HG03039 (cell line): Measurements from ENCODE around the gene GPRIN2.
"Not testable (repeated sequence)": the region's sequence is repeated elsewhere in the genome, so short reads cannot be mapped to it uniquely, and the experiment has no call there.

Source experiments
- ATAC-seq: cut with Tn5 transposase; IDR thresholded peaks from one replicate; pipeline ENCODE4 v1.9.1; 2021; ENCODE audit warnings: mild to moderate bottlenecking, moderate library complexity; ENCODE audit not compliant: unreplicated experiment

Gene GPRIN2

DNA sequence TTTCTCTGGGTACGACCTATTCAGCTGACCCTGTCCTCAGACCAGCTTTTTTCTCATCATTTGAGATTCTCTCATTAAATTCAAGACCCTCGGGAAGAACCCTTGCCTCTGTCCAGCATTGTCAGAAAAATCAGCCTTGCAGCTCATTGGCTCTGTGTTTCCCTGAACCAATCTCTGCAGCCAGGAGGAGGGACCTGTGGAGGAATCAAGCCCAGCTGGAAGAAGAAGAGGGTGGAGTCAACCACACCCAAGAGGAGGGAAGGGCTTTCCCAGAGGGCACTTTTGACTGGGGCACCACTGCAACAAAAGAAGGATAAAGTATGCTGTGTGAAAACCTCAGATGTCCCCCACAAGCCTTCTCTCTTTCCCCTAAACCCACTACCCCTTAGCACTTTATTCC, 14.2 kb upstream of the GPRIN2 start:
- not testable (repeated sequence) for ATAC-seq

DNA sequence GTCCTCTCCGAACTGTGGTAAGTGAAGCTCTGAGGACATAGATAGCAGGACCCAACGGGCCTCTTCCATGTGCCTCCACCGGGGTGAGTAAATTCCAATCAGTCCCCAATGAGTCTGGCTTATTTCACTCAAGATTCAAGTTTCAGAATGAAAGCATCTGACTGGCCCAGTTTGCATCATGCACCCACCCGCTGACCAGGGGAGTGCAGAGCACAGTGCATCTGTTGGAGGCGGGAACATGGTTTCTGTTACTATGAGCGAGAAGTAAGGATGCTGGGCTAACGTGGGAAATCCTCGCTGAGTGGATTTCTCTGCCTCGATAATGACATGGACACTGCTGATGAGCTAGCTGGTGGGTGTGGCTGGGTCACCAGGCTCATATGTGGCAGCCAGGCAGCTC, 10.7 kb upstream of the GPRIN2 start:
- not testable (repeated sequence) for ATAC-seq

DNA sequence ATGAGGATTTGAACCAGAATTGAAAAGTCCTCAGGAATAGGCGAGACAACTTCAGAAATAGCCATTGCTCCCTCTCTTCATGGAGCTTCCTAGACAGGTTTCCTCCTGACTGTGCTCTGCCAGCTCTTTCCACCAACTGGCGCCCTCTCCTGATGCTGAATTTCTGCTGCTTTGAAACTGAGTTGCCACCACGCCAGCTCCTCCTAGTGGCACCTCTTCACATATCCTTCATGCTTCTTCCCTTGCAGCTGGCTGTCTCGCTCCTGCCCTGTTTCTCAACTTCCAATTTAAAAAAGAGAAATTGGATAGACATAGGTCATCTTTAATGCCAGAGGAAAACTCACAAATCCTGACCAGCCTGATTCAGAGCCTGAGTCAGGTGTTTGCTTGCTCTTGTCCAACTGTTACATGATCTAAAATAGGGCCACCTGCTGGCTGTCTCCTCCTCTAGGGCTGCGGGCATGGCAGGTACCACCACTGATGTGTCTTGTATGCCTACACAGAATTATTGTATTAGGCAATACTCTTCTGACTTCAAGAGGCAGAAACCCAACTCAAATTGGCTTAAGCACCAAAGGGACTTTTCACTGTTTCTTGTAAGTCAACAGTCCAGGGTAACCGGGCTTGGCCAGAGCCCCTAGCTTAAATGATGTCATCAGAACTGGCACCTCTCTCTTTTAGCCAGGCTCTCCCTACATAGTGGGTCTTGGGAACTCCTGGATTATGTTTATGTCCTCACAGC, 9.3 kb upstream of the GPRIN2 start:
- ATAC-seq: not testable (repeated sequence)

DNA sequence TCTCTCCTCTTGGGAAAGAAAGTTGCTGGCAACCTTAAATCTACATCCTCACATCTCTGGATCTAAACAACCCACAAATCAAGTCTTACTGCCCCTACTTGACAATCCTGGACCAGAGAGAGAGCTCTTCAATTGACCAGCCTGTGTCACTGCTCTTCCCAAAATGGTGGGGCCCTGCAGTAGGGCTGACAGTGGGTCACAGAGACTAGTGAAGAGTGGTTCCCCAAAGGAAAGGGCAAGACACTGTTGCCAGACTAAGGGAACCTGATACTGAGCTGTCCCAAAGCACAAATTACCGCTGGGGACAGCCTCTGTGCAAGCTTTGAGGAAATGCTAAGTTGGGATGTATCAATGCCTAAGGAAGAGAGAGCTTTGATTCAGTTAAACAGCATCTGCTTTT, 4.5 kb upstream of the GPRIN2 start:
- ATAC-seq: no peak

DNA sequence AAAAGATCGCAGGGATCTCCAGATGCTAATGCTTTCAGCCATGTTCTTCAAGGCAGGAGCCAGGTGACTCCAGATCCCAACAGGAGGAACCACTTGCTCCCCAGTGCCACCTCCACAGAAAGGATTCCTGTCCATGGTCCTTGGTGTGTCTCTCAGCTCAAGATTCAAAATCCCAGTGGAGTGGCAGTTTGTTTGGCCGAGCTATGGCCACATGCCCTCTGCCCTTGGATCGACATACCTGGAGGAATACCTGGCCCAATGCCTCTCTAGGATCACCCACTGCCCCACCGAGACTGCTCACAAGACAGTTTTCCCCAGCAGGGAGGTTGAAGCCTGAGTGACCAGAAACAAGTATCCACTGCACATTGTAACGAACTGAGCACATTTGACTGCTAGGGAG, 3.9 kb upstream of the GPRIN2 start:
- ATAC-seq: no peak

DNA sequence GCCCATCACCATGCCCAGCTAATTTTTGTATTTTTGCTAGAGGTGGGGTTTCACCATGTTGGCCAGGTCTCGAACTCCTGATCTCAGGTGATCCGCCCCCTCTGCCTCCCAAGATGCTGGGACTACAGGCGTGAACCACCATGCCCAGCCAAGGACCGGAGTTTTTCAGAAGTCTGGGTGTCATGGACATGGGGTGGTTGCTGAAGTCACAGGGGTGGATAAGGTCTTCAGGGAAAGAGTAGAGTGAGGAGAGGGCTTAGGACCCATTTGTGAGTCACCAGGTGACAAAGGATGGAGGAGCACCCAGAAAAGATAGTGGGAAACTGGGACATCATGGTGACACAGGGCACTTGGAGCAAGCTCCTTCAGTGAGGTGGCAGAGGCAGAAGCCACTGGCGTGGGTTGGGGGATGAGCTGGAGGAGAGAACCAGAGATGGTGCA, 2.8 kb upstream of the GPRIN2 start:
- no peak for ATAC-seq

DNA sequence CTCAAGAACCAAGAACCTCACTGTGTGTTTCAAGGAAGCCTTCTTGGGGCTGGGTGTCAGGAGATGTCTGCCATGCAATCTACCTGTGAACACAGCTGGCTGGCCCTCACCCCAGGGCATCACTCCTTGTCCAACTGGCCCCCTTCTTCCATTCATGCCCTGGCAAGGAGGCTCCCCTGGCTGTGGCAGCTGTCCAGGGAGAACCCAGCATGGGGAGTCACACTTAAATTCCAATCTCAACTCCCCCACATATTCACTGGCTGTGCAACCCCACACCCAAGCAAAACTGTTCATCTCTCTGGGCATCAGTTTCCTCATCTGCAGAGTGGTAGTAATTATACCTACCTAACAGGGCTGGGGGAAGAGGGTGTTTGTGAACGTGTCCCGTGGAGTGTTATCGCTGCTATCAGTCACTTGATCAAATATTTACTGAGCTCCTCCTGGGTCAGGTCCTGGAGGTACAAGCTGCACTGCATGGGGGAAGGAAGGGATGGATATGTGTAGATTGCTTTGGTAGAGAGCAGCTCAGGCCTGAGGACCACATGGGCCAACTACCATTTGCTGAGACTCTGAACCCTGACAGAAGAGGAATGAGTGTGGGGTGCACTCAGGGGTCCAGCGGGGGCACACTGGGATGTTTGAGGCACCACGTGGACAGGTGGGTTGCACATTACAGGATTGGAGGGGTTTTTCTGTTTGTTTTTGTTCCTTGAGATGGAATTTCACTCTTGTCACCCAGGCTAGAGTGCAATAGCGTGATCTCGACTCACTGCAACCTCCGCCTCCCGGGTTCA, 2.1 kb upstream of the GPRIN2 start:
- no peak for ATAC-seq

DNA sequence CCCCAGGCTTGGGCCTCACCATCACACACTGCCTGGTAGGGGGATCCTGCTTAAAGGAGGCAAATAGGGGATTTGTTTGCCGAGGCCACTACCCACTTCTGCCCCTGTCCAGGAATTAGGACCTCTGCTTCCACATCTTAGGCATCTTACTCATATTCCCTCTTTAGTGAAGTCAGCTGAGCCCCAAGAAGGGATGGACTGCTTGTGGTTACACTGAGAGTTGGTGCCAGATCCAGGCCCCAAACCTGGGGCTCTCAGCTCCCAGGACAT, 1.6 kb upstream of the GPRIN2 start:
- no peak for ATAC-seq

DNA sequence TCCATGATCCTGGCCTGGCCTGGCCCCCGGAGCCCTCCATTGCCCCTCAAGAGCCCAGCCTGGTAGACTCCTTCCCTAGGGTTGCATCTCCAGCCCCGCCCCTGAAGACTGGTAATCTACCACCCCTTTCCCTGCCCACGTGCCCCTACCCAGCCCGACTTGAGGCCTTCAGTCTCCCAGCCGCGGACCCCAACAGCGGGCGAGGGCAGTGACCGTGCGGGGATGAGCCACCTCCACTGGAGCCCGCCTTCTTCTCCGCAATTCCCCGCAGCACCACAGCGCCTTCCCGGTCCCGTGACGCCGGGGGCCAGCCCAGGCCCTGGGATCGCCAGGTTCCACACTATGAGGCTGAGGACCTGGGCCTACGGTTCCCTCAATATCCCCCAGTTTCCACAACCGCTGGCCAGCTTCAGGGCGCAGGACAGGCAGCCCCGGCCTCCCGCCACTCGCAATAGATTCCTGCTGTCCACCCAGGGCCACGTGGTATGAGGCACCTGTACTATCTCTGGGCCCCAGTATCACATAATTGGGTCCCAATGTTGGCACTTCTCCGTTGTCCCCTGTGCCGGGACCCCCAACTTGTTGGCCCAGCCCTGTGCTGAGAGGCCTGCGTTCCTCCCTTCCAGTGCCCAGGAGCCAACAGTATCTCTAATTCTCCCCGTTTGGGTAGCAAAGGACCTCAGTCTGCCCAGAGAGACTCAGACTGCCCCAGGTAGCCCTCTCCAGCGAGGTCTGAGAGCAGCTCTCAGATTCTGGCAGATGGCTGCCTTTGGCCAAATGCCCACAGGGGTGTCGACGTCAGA, 1.1 kb upstream of the GPRIN2 start:
- ATAC-seq: no peak

DNA sequence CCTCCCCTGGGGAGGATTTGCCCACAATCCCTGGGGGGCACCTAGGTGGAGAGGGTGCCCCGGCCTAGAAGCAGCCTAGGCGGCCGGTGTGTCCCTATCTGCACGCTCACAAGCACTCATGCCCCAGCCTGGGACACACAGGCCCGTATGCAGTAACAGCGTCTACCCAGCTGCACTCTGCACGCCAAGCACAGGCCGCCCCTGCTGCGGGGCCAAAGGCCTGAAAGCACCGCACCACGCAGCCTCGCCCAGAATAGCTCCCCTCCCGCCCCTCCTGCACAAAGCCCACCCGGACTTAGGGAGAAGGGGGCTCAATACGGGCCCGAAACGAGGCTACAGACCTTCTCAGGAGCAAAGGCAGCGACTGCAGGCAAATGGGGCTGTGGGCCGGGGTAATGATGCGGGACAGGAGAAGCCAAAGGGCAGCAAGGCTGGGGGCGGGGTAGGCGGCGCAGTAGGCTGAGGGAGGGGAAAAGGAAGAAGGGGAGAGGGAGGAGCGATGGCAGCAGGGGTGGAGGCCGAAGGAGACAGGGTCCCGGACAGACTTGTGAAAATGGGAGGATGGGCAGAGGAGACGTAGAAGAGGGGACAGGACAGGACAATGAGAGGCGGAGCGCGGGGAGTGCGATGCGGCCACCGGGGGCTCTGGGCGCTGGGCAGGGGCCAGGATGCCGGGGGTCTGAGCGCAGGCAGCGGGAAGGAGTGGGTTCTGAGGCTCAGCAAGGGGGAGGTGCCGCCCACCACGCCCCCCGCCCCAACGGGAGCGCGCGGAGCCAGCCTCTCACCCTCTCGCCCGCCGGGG, 544 bp downstream of the GPRIN2 start:
- no peak for ATAC-seq

DNA sequence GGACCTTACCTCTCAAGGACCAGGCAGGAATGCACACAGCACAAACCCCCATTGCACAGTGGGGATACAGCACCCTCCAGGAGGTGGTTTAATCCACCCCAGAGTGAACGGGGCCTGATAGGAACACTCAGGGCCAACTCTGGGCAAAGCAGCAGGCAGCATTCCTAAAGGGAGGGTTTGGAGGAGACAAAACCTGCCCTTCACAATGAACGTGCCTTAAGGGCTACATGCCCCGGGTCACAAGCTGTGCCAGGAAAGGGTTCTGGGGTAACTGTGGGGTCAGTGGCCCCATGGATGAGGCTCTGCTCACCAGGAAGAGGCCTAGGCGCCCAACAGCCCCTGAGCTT, 1.1 kb downstream of the GPRIN2 start:
- no peak for ATAC-seq

DNA sequence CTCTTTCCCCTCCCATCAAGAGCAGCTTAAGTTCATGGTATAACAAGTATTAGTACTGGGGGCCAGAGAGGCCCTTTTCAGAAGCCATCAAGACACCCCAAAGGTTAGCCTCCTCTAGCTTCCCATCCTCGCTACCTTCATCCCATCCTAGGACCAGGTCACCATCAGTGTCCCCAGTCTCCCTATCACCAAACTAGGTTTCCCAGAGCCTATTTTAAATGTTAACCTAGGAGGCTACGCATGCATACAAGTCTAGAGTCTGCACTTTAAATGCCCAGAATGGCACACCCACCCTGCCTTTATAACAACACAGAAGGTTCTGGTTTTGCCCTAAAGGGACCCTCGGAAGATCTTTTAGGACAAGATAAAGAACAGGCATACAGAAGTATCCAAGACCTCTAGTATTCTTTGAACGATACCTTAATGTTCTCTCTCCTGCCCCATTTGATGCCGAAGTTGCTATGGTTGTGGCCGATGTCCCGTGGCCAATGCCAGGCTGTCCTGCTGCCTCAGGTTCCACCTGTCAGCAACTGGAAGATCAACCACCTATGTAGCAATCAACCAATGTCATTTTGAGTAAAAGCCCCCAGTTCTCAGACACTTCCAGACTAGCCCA, 2.2 kb downstream of the GPRIN2 start:
- no peak for ATAC-seq

DNA sequence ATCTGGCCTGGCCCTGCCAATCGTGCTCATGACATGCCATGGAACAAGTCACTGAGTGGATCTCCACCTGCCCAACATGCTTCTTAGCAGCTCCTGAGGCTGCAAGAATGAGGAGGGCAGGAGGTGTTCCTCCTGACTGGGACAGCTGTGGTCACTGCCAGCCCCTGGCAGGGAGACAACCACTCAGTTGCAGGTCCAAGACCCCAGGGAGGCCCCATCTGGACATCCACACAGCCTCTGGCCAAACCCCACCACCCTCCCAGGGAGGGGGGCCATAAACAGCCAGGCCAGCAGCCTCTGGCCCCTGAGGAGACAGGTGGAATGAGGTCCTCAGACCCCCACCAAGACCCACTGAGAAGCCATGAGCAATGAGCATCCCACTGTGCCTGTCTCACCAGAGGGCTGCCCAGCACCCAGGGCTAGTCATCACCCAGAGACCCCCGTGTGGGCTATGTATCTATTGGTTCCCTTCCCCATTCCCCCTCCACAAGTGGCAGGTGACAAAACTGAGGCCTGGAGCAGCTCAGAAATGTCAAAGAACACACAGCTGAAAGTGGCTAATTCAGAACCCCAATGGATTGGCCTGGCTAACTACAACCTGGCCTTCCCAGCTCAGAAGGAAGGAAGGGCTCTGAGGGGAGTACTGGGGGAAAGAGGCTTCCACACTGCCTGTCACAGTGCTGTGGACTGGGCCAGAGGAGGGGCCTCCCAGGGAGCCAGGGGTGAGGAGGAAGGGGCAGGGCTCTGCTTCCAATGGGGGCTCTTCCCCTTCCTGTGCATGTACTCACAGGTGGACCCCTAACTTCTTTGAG, 3.0 kb downstream of the GPRIN2 start:
- ATAC-seq: no peak

DNA sequence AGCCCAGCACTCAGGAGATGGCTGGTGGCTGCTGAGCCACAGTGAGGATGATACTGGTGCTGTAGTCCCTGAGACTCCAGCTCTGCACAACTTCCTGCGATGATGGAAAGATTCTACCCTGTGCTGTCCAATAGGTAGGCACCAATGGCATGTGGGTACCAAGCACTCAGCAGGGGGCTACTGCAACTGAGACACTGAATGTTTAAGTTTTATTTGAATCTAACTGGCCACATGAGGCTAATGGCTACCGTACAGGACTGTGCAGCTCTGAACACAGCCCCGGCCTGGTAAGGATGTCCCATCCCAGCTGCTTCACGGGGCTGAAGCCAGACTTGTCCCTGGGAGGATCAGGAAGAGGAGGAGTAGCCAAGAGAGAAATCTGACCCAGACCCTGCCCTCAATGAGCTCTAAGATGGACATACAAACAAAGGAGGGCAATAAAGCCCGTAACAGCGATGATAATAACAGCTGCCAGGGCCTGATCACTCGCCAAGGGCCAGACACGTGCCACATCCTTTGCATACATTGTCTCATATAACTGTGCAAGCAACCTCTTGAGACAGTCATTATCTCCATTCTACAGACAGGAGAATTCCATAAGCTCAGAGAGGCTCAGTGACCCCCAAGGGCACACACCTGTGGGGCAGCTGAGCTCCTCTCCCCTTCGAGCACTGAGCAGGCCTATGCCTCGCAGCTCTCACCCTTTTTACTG, 3.8 kb downstream of the GPRIN2 start:
- no peak for ATAC-seq

DNA sequence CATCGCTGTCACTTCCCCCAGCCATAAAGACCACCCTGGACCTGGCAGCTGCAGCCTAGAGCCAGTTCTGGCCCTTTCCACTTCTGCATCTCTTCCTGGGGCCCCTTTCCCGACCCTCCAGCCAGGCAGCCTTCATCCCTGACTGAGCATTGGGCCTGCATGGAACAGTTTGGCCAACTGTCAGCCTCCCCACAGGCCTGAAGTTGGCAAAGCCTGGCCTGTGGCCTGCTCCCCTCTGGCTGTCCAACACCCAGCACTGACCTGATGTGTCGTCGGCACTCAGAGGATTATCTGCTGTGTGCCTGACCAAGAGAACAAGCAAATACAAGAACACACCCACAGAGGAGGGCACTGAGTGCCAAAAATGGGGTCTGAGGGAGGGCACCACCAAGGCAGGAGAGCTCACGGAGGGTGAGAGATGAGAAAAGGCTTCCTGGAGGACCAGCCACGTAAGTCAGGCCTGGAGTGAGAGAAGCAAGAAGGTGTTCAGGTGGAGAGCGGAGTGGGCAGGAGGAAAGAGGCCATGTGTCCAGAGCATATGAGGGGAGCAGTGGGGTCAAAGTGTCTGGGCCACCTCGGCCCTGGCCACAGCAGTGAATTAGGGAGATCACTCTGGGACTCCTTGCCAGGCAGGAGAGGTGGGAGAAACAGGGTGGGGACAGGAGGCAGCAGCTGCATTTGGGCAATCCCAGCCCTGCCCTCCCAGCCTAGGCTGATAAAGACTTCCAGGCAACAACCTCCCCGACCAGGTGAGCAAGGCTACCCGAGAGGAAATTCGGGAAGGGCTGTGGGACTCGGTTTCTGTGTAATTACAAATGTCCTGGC, 4.5 kb downstream of the GPRIN2 start:
- no peak for ATAC-seq

DNA sequence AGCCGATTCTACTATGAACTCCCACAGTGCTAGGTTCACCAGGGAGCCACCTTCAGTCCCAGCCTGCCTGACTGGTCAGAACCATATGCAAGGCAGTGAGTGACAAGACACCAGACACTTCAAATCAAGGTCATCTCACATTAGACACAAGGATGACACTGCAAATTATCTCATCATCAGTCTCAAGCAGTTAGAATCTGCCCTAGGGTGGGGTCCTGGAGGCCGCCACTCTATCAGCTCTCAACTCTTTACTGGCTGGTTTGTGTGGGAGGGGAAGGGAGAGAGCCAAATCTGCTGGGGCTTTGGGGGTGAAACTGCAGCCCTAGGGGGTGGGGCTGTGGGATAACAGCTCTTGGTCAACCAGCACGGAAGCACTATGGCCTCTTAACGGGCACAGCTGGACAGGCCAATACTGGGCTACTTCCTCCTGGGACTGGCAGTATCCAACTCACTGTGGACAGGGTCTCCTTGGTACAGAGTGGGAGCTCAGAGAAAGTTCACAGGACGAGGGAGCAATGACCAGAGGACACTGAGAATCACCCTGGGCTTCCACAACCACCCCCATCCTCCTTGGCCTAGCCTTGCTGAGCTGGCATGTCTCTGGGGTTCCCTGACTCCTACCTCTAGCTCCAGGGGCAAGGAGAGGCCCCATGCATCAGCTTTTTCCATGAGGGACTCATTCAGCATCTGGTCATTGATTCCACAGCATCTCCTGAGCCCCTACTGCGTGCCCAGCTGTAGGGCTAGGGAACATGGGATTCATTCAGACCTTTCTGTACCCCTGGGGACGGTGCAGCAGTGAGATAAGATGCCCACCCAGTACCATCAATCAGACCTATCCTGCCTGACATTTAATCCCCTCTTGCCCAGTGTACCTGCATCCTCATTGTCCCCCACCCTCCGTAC, 5.4 kb downstream of the GPRIN2 start:
- no peak for ATAC-seq

DNA sequence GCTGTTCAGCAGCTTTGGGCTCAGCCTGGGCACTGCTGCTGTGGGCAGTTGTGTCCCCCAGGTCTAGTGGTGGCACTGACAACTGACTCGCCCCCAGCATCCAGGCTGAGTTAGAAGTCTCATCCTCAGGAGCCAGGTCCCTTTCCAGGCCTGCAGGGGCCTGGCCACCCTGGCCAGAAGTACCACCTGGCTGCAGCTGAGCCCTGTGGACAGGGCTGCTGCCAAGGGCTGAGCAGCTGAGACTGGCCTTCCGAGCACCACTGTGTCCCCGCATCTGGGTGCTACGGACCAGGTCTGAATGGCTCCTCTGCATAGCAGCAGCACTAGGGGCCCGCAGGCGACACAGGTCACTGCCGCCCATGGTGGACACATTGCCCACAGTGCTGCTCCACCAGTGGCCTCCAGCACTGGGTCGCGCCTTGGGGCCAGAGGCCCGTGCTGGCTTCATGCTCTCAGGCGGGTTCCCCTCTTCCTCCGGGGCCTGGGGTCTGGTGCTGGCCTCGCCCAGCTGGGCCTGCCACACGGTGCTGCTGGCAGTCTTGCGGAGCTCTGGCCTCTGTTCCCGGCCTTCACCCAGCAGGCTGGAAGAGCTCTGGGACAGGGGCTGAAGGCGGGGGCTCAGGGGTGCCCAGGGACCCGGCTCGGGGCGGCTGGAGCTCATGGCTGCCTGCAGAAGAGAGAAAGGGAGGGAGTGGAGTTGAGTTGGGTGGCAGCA, 6.2 kb downstream of the GPRIN2 start:
- ATAC-seq: no peak
